Neural progenitor cell (in vitro differentiated cells): ENCODE measurements around the gene ALDH3B2. TPM values are rescaled to one million over a fixed set of nuclear protein-coding genes. Genes with fewer than 3 reads are reported as not detected.

Source experiments
- DNase-seq: peaks from one replicate; pipeline ENCODE4 v3.0.0-alpha.2; 2016; ENCODE audit warnings: low spot score
- H2AFZ ChIP-seq: fragments of 200-600 bp; sonication (generic); replicated peaks from 2 replicates; pipeline ENCODE4 v1.6.1; 2016; ENCODE audit warnings: antibody characterized with exemption
- H3F3A ChIP-seq: fragments of 200-600 bp; sonication (generic); 2 replicates; pipeline ENCODE4 v1.6.1; 2016; ENCODE audit warnings: antibody characterized with exemption, low read depth
- H3K27ac ChIP-seq: fragments of 200-600 bp; sonication (generic); 2 replicates; pipeline ENCODE4 v1.5.1; 2016; ENCODE audit warnings: mild to moderate bottlenecking
- H3K27me3 ChIP-seq: fragments of 200-600 bp; sonication (generic); 2 replicates; pipeline ENCODE4 v1.6.1; 2016; ENCODE audit warnings: mild to moderate bottlenecking, moderate library complexity
- H3K36me3 ChIP-seq: fragments of 200-600 bp; sonication (generic); 2 replicates; pipeline ENCODE4 v1.5.1; 2016
- H3K4me1 ChIP-seq: fragments of 200-600 bp; sonication (generic); 2 replicates; pipeline ENCODE4 v1.6.1; 2016; ENCODE audit warnings: mixed run types
- H3K4me2 ChIP-seq: fragments of 200-600 bp; sonication (generic); 2 replicates; pipeline ENCODE4 v1.6.1; 2016
- H3K4me3 ChIP-seq: fragments of 200-600 bp; sonication (generic); 2 replicates; pipeline ENCODE4 v1.5.1; 2016
- H3K79me2 ChIP-seq: fragments of 200-600 bp; sonication (generic); 2 replicates; pipeline ENCODE4 v1.6.1; 2016; ENCODE audit warnings: low read depth
- H3K9ac ChIP-seq: fragments of 200-600 bp; sonication (generic); 2 replicates; pipeline ENCODE4 v1.6.1; 2016
- H3K9me3 ChIP-seq: fragments of 200-600 bp; sonication (generic); 2 replicates; pipeline ENCODE4 v1.5.1; 2016; ENCODE audit warnings: low read depth
- H4K20me1 ChIP-seq: fragments of 200-600 bp; sonication (generic); 2 replicates; pipeline ENCODE4 v1.6.1; 2016; ENCODE audit warnings: low read depth
- H3K27ac Mint-ChIP-seq: 3 replicates; pipeline ENCODE4 v1.8.0; 2021; ENCODE audit warnings: mixed read lengths
- H3K27me3 Mint-ChIP-seq: 2 replicates; pipeline ENCODE4 v1.8.0; 2022; ENCODE audit warnings: low read depth, mild to moderate bottlenecking, inconsistent platforms, moderate library complexity, mixed read lengths; ENCODE audit not compliant: insufficient read depth
- H3K36me3 Mint-ChIP-seq: 3 replicates; pipeline ENCODE4 v1.8.0; 2021; ENCODE audit warnings: mixed read lengths
- H3K4me1 Mint-ChIP-seq: 3 replicates; pipeline ENCODE4 v1.8.0; 2021; ENCODE audit warnings: mixed read lengths
- H3K4me3 Mint-ChIP-seq: 3 replicates; pipeline ENCODE4 v1.8.0; 2021; ENCODE audit warnings: mild to moderate bottlenecking, moderate library complexity, mixed read lengths
- H3K9me3 Mint-ChIP-seq: 3 replicates; pipeline ENCODE4 v1.8.0; 2020; ENCODE audit warnings: mixed read lengths
- EZH2 ChIP-seq: fragments of 200-600 bp; sonication (generic); IDR thresholded peaks from 2 replicates; pipeline ENCODE4 v1.6.1; 2017; ENCODE audit warnings: antibody characterized with exemption, mild to moderate bottlenecking, moderate library complexity
- EZH2phosphoT487 ChIP-seq: fragments of 200-600 bp; sonication (generic); IDR thresholded peaks from 2 replicates; pipeline ENCODE4 v1.6.1; 2017; ENCODE audit warnings: antibody characterized with exemption
- total RNA-seq: library from RNA; depleted of rRNA; stranded (reverse); fragments of >200 nt; gene quantifications from 2 replicates; pipeline ENCODE4 v1.2.3, GENCODE V29; 2015; ENCODE audit warnings: low replicate concordance
- TF ChIP-seq, protein P1 (sequence below): fragments of 200-600 bp; sonication (generic); IDR thresholded peaks from 2 replicates; pipeline ENCODE4 v1.5.1; 2017; ENCODE audit warnings: antibody characterized with exemption, mild to moderate bottlenecking

ALDH3B2 gene
- total RNA-seq, 1 donor from 2014 or later = not detected

DNA sequence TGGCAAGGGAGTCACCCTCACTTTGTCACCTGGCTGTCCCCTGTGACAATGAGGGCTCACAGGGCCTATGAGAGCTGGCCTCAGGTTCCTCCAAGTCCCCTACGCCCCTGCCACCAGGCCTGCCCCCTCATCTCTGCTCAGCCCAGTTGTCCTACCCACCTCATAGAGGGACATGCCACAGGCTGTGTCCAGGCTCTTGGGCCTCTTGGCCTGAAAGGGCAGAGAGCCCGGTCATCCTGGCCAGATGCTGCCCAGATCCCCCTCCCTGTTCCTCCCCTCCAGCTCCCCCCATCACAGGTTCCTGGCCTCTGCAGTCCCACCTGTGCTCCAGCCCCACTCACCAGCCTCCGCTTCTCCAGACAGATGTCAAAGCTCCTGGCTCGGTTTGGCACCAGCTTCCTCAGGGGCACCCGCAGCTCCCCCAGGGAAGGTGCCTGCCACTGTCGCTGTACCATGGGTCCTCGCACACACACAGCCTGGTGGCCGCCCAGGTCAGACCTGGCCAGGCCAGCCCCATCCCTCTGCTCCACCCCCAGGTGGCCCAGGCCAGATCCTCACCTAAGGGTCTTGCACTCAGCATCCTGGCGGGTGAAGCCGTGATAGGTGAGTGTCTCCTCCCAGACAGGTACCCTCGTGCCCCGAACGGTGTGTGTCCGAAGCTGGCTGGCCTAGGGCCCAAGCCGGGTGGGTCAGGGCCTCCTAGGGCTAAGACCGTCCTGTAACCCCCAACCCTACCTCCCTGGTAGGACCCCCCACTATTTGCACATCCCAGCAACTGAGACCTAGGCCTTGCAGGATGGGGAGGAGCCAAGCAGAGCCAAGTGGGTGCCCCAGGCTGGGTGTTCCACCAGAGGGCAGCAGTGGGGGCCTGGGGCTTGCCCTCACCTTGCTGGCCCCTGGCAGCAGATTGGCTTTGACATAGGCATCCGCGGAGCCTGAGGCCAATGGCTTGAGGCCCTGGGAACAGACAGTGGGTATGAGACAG, 59.4 kb downstream of the ALDH3B2 start:
- Histone ChIP-seq H3K4me3 (no peak overlapping the region), H3K4me1 (peaks cover 24% of the 10 kb centered on the region), H4K20me1 (no peaks in the 10 kb centered on the region), H2AFZ (no peak overlapping the region), H3K27ac (no peak overlapping the region), H3K27me3 (no peaks in the 10 kb centered on the region), H3K9ac (no peak overlapping the region), H3F3A (peaks cover 6% of the 10 kb centered on the region), H3K9me3 (no peaks in the 10 kb centered on the region), H3K4me2 (no peak overlapping the region), H3K36me3 (no peaks in the 10 kb centered on the region), H3K79me2 (peaks cover 2% of the 10 kb centered on the region)
- no peak for TF ChIP-seq EZH2phosphoT487
- TF ChIP-seq, protein P1, sequence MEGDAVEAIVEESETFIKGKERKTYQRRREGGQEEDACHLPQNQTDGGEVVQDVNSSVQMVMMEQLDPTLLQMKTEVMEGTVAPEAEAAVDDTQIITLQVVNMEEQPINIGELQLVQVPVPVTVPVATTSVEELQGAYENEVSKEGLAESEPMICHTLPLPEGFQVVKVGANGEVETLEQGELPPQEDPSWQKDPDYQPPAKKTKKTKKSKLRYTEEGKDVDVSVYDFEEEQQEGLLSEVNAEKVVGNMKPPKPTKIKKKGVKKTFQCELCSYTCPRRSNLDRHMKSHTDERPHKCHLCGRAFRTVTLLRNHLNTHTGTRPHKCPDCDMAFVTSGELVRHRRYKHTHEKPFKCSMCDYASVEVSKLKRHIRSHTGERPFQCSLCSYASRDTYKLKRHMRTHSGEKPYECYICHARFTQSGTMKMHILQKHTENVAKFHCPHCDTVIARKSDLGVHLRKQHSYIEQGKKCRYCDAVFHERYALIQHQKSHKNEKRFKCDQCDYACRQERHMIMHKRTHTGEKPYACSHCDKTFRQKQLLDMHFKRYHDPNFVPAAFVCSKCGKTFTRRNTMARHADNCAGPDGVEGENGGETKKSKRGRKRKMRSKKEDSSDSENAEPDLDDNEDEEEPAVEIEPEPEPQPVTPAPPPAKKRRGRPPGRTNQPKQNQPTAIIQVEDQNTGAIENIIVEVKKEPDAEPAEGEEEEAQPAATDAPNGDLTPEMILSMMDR = peak; percentile 52
- Mint-ChIP-seq H3K27ac (no peak overlapping the region), H3K27me3 (peaks cover 16% of the 10 kb centered on the region), H3K36me3 (peaks cover 11% of the 10 kb centered on the region), H3K4me1 (peaks cover 25% of the 10 kb centered on the region), H3K4me3 (no peak overlapping the region), H3K9me3 (peaks cover 4% of the 10 kb centered on the region)
- peak; percentile 54 for DNase-seq

DNA sequence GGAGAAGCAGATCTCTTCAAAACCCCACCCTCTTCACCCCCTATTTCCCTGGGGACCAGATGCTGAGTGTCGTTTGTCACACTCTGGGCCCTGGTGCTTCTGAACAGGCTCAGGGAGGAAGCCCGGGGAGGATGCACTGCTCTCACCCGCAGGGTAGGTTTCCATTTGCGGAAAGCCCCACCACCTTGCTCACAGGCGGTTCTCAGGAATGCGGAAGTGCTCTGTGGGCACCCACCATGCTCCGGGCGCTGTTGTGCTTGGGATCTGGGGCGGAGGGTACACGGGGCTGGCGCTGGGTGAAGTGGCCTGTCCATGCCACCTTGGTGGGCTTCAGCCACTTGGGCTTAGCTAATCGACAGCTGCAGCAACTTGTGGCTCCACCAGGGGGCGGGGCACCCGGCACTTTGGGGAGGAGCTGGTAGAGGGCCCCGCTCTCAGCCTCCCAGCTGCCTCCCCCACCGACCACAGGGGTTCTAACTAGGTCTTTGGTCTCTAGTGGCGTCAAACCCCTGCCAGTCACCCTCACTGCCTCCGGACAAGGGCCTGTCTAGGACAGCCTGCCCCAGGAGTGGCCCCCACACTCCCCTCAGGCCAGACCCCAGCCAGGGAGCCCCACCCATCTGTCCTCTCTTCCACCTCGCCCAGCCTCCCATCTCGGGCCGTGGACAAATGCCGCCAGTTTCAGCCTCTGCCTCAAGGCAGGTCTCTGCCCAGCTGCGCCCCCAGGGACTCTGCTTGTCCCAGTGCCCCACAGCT, 60.3 kb downstream of the ALDH3B2 start:
- H4K20me1 ChIP-seq = no peaks in the 10 kb centered on the region

DNA sequence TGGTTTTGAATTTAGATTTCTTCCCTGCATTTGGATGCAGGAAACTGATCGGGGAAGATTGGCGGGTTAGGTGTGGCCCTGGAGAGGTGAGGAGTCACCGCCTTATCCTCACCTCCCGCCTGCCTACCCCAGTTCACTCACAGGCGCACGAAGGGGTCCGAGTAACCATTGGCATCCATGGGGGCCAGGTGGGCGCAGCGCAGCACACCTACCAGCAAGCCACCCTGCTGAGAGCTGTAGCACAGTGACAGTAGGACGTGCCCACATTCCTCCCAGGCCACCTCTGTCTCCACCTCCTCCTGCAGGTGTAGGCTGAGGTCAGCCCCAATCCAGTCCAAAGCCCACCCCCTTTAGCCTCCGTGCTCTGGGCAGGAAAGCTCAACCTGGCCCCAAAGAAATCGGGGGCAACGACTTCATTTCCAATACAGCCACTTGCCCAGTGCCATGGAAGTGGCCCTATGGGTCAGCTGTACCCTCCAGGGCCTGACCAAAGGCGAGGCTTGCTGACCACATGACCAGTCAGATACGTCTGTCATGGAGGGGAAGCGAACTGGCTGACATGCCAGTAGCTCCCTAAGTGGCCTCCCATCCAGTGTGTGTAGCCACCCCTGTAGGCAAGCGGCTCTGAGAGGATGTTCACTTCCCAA, 61.0 kb downstream of the ALDH3B2 start:
- peaks cover 3% of the 10 kb centered on the region for H3F3A ChIP-seq
- no peak overlapping the region for H3K4me3 ChIP-seq
- H3K27me3 ChIP-seq = no peaks in the 10 kb centered on the region
- H3K9me3 ChIP-seq = no peaks in the 10 kb centered on the region
- no peaks in the 10 kb centered on the region for H3K9me3 Mint-ChIP-seq
- H3K4me2 ChIP-seq = no peak overlapping the region
- H3K79me2 ChIP-seq = no peaks in the 10 kb centered on the region
- H3K36me3 ChIP-seq = no peaks in the 10 kb centered on the region
- DNase-seq = no peak
- H3K9ac ChIP-seq = no peak overlapping the region
- peaks cover 19% of the 10 kb centered on the region for H3K4me1 Mint-ChIP-seq
- peaks cover 7% of the 10 kb centered on the region for H3K27me3 Mint-ChIP-seq
- H2AFZ ChIP-seq = no peak overlapping the region
- no peak overlapping the region for H3K27ac ChIP-seq
- H3K4me3 Mint-ChIP-seq = no peak overlapping the region
- H4K20me1 ChIP-seq = no peaks in the 10 kb centered on the region
- peaks cover 24% of the 10 kb centered on the region for H3K4me1 ChIP-seq
- H3K27ac Mint-ChIP-seq = no peak overlapping the region
- H3K36me3 Mint-ChIP-seq = peaks cover 7% of the 10 kb centered on the region
- TF ChIP-seq, protein P1 = no peak
- TF ChIP-seq EZH2phosphoT487 = no peak
- TF ChIP-seq EZH2 = no peak

More for the DNA sequence above, 60.3 kb downstream of the ALDH3B2 start:
- peak; percentile 87 for DNase-seq
- H3K9me3 ChIP-seq = no peaks in the 10 kb centered on the region
- no peak overlapping the region for H3K27ac ChIP-seq
- H3K4me1 ChIP-seq = peaks cover 24% of the 10 kb centered on the region
- peaks cover 9% of the 10 kb centered on the region for H3K27me3 Mint-ChIP-seq
- H3K4me3 Mint-ChIP-seq = no peak overlapping the region
- TF ChIP-seq, protein P1 = peak; percentile 75
- no peak for TF ChIP-seq EZH2phosphoT487
- no peak overlapping the region for H2AFZ ChIP-seq
- peaks cover 19% of the 10 kb centered on the region for H3K4me1 Mint-ChIP-seq
- no peaks in the 10 kb centered on the region for H3K27me3 ChIP-seq
- H3K9me3 Mint-ChIP-seq = no peaks in the 10 kb centered on the region
- H3K79me2 ChIP-seq = no peaks in the 10 kb centered on the region
- peak overlapping the region; percentile 48 for H3K4me2 ChIP-seq
- peaks cover 3% of the 10 kb centered on the region for H3F3A ChIP-seq
- no peak overlapping the region for H3K9ac ChIP-seq
- H3K36me3 ChIP-seq = no peaks in the 10 kb centered on the region
- peaks cover 6% of the 10 kb centered on the region for H3K36me3 Mint-ChIP-seq
- H3K4me3 ChIP-seq = no peak overlapping the region
- peak overlapping the region; percentile 57 for H3K27ac Mint-ChIP-seq
